ENCODE data around the gene LRRN1.
A peak's percentile ranks its signal among the peaks of the same experiment; 100 is the strongest.

The LRRN1 gene

DNA sequence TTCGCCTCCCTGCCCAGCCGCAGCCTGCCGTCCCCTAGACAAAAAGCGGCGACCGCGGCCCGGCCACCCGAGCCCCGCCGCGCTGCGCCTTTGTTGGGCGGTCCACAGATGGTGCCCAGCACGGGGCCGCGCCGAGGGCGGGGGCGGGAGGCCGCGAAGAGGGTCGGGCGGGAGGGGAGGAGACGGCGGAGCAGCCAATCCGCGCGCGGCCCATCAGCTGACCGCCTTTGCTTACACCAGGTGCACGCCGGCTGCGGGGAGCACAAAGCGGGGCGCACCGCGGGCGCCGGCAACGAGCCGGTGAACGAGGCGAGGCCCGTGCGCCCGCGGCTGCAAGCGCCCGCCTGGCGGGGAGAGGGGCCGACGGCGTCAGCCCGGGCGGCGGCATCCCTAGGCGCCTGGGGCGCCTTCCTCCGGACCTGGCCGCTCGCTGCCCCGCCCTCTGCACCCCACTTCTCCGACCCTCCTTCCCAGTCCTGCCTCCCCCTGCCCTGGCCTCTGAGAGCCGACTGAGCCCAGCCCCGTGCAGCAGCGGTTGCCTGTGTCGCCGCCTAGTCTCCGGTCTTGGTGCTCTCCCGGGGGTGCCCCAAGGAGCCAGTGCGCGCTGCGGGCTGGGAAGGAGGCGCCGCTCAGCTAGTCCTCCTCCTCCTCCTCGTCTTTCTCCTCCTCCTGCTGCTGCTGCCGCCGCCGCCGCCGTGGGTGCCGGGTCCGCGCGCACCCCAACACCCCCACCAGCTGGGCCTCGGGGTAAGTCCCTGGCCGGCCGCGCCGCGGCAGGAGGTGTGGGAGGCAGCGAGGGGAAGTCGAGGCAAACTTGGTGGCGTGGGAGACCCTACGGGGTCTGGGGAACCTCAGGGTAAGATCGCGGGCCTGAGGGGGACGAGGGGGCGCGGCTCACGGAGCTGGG, at the start of gene LRRN1:
TSS of gene LRRN1 (plus strand) at position 259 of the 907 bp plus-strand sequence. CDS start 45,211 bp downstream, outside the sequence.
- peak; percentile 4 for DNase-seq

DNA sequence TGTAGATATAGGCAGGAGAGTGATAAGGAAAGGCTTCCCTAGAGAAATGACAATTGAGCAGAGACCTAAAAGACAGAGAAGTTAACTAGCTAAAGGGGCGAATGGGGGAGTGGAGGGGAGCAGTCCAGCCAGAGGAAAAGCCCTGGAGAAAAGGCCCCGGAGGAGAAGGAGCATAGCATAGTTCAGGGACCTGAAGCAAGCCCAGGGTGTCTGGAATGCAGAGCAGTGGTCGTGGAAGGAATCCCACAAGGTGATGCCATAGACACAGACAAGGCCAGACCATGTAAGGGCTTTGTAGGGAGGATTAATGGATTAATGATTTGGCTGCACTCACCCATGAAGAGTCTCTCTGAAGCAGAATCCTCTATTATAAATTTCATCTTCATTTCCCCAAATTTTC, 45.8 kb upstream of the LRRN1 start:
- no peak for DNase-seq

DNA sequence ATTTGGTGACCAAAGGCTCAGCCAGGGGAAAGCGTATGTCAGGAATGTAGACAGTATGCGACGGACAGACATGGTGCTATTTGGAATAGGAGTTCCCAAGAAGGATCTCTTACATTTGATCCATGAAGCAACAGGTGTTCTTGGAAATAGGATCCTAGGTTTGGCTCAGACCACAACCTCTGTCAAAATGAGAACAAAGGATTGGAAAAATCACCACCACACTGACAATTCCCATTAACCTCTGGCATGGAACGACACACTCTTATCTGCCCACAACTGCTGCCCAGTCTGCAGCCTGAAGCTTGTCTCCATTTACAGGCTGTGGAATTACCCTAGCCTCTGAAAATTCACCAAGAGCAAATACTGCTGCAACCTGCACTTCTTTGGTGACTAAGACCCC, 33.6 kb upstream of the LRRN1 start:
- DNase-seq = no peak

DNA sequence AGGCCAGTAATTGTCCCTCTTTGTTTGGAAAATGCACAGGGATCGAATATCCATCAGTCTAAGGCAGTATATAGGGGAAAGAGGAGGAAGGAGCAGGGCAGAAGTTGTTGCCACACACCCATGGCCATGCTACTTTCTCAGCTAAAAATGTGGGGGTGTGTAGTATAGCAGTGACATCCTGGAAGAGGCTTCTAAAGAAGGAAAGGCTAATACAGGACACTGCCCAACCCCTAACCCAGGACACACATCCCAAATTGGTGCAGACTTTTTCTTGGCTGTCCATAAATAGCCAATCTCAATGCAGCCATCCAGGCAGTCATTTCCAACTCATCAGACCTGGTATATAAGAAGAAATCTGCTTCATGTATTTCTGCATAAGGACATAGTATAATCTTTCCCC, 33.1 kb upstream of the LRRN1 start:
- no peak for DNase-seq

DNA sequence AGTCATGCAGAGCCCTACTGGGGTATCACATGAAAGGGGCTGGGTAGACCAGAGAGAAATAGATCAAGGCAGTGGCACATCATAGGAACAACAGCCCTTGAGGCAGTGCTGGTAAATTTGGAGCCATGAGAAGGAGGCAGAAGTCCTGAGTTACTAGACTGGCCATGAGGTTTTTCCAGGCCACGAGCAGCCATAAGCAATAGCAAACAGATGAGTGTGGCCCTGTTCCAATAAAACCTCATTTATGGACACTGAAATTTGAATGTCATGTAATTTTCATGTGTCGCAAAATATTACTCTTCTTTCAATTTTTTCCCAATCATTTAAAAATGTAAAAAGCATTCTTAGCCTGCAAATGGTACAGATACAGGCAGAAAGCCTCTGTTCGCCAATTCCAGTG, 28.1 kb upstream of the LRRN1 start:
- DNase-seq = no peak

DNA sequence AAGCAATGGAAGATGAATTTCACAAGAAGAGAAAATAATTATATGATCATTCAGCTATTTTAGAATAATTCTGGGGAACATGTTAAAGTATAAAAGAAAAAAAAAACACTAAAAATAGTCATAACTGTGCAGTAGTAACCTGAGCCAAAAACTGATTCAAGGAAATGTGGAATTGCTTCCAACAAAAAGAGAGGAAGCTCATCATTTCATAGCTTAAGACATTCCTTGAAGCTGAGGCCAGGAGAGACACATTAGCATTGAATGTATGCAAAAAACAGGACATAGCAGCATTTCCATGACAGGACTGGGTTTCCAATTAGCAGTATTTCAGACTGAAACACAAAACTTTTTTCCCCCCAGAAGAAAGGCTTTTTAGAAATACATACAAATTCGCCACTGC, 27.7 kb upstream of the LRRN1 start:
- no peak for DNase-seq

DNA sequence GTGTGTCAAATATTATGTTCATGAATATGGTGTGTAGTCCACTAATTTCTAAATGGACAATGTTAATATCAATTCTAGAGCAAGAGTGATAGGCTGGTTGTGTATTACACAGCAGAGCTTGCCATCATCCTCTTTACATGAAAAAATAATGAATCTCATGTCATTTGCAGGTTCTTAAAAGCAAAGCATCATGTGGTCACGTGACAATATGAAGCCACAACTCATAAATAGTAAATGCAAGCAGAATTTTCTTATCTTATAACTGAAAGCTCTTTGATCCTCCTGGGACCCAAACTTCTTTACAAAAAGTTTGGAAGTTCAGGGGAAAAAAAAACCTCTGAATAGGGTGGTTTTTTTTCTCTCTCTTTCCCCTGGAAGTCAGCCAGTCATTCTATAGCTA, 26.9 kb upstream of the LRRN1 start:
- DNase-seq = no peak

DNA sequence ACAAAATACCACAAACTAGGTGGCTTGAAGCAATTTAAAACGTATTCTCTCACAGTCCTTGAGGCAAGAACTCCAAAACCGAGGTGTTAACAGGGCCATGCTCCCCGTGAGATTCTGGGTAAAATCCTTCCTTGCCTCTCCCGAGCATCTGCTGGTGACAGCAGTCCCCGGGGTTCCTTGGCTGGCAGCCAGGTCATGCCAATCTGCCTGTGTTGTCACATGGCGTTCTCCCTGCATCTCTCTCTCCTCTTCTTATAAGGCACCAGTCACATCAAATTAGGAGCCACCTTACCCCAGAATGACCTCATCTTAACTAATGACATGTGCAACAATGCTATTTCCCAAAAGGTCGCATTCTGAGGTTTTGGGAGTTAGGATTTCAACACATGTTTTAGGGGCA, 26.3 kb upstream of the LRRN1 start:
- DNase-seq = no peak

DNA sequence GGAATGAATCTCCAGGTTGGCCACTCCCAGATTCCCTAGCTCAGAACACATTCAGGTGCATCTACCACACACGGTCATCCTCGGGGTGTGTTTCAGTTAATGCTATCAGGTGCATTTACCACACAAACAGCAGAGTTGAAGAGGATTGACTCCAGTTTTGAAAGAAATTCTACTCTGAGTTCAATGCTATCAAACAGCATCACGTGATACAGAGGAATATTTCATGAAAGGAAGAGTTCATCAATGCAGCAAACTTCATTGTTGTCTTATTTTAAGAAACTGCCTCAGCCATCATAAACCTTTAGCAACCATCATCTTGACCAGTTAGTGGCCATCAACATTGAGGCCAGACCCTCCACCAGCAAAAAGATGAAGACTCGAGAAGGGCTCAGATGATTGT, 22.6 kb upstream of the LRRN1 start:
- DNase-seq = no peak

DNA sequence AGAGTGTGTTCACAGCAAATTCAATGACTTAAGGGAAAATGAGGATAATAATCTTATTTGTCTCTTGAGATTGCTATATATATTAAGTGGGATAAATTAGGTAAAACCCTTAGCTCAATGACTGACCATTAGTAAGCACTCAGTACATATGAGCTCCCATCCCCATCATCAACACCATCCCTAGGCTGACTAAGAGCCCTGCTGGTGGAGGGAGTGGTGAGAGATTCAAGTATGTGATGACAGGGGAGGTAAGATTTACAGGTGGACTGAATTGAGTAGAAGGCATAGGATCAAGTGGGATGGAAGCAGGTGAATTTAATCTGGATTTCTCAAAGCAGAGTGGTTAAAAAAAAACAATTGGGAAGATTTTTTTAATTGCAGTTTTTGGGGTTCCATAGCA, 21.0 kb upstream of the LRRN1 start:
- DNase-seq = no peak

DNA sequence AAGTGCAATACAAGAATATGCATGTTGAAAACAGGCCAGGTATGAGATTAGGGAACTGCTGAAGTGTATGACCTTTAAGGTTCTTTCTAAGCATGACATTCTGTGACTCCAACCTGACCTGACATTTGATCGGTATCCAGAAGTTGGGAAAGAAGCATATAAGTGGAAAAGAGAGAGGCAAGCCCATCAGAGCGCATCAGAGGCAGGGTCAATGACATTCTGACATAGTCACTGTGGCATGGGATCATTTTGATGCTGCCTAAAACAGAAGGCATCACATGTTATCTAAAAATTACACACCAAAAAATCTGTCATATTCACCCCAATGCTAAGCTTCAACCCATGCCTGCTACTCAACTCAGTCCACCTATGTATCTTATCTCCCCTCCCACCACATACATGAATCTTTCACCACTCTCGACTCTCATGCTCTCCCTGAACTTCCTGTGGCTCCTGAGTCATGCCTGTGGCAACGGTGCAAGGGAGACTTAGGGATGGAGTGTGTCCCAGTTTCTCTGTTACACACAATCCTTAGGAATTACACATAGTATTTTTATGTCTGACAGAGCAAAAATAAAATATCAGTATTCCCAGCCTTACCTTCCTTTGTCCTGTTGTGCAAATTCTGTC, 20.5 kb upstream of the LRRN1 start:
- DNase-seq = no peak

DNA sequence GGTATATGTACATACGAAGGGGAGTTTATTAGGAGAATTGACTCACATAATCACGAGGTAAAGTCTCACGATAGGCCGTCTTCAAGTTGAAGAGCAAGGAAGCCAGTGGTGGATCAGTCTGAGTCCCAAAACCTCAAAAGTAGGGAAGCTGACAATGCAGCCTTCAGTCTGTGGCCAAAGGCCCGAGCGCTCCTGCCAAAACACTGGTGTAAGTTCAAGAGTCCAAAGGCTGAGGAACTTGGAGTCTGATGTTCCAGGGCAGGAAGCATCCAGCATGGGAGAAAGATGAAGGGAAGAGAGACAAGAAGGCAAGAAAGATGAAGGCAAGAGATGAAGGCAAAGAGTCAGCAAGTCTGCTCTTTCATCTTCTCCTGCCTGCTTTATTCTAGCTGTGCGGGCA, 16.8 kb upstream of the LRRN1 start:
- DNase-seq = no peak

DNA sequence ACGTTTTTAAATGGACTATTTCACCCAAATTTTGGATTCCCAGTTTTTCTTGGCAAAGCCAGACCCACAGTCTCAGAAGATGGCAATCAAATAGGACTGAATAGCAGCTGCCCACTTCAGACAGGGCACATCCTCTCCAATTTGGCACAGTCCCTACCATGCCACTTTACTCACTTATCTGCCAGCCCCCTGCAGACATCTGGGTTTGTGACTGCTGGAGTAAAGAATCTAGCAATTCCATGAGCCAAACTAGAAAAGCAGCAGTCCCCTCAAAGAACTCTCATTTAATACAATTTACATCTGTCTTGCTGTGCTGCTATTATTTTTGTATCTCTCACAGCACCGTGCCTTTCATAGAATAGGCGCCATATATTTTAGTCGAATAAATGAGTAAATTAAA, 16.0 kb upstream of the LRRN1 start:
- no peak for DNase-seq

DNA sequence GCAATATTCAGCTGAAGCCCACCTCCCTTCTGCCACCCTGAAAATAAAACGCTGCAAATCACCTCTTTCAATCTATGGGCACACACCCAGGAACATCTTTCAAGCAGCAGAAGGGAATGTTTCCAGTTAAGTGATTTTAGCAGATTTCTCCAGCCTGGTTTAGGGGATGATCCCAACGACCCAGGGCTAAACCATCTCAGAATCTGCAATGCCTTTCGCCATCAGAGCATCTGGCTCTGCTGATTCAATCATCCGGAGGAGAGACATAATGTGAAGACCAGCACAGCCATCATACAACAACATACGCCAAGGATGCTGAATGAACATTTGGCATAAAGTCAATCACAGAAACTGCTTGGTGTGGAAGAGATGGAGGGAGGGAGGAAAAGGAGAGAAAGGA, 15.5 kb upstream of the LRRN1 start:
- no peak for DNase-seq

DNA sequence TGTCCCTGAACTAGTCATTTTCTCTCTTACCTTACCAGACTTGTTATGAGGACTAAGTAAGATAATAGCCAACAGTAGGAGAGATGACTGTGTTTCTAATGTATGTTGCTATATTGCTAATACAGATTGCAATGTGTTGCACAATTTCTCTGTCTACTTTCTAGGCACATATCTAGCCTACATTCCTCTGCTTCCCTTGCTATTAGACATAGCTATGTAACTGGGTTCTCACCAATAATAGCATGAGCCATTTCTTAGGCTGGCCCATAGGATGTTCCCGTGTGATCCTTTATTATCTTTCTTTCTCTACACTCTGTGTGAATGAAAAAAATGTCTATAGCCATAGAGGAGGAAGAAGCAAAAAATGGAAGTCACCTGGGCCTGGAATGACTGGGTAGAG, 6.8 kb upstream of the LRRN1 start:
- no peak for DNase-seq

DNA sequence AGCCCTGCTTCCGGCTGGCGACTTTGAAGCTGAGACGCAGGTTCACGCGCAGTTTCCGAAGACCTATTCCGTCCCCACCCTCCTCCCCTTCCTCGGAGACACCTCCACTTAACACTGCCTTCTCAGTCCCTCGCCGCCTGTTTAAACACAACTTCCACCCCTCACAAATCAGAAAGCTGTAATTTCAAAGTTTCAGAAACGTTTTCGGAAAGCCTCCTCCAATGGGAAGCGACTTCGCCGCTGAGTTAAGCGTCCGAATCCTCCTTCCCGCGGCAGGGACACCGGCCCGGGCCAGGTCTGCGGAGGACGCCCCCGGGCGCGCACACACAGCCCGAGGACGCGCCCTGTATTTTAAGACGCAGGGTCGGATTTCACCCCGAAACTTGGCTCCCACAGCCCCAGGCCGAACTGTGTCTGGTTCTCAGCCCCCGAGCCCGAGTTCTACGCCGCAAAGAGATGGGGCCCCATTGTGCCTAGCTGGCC, 559 bp upstream of the LRRN1 start:
- DNase-seq = peak; percentile 2

DNA sequence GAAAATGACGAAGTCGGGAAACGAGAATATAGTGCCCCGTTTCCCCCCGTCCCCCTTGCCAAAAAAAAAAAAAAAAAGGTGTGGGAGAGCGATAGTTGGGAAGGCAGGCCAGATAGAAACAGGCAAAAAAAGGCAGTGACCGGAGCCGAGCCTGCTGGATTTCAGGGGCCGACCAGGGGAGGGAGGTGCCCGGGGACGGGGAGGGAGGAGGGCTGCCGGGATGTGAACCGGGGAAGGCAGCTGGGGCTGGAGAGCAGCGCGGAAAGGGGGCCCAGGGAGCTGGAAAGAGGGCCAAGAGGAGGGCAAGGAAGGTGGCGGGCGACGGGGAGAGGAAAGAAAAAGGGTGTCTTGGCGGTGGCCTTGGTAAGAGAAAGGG, 837 bp downstream of the LRRN1 start:
- DNase-seq = no peak

DNA sequence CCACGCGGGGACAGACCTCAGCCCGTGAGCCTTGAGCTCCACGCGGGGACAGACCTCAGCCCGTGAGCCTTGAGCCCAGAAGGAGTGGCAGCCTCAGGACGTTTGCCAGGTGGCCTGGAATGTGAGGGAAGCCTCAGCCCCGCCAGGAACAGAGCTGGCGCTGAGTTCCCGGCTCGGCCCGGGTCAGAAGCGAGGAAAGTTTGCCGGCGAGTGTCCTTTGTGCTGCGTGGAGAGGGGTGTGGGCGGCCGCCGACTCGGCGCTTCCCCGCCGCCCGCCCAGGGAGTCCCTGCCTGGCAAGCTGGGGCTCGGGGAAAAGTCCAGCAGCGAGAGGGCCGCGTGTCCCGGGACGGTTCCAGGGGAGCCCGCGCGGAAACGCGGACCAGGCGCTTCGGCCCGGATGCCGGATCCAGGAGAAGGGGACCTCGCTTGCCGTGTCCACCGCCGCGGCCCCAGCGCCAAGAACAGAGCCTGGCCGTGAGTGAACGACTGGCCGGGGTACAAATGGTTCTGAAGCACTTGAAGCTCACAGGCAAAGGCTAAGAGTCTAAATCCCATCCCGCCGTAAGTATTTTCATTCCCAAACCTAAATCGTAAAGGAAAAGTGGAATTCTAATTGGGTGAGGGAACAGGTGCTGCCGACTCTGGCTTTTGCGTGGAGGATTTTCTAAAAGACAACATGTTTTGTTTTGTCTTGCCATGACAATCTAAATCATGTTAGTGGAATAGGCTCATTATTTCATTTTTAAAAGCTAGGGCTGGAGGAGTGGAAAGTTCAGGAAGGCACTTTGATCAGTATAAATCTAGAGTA, 1.7 kb downstream of the LRRN1 start:
- DNase-seq = no peak

DNA sequence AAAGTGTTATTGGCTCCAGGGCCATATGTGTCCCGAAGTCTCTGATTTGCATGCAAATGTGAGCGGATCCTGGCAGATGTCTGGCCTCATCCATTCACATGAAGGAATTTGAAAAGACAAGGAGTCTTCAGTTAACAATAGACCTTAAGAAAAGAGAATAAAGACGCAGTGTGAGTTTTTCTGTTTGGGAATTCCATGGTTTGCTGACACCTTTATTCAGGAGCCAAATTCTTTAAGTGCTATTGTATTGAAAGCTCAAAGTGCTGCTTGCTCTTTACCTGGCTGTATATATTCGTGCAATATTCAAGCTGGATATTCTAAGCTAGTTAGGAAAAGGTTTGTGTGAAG, 2.2 kb downstream of the LRRN1 start:
- DNase-seq = no peak

DNA sequence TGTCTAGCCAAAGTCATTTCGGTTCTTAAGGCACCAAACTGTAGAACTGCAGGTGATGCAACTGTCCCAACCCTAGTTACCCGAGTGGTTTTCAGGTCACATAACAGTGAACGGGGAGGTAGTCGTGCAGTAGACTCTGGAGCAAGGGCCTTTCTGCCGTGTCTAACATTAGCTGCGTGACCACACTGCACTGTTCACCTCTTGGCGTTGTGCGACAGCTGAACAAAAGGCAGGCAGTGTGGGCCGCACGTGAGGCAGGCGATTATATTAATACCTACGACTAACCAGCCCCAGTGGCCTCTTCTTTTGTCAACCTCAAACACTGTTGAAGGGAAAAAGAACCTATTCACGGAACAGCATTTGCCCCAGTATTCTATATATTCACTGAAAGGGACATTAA, 2.8 kb downstream of the LRRN1 start:
- DNase-seq = no peak

DNA sequence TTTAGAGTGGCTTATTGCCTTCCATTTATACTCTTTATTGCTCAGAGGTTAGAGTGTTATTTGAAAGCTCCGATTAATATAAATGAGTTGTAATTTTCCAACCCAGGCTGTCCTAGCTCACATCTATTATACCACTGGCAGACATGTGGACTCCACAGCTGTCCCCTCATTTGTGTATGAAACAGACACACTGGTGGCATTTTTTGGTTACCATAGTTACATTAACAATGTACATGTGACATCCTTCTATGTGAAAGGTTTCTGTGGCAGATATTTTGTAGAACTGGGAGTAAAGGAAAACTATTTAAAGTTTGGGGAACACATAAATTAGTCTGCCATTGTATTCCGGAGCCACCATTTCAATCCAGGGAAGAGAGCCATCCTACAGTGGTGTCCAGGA, 5.3 kb downstream of the LRRN1 start:
- no peak for DNase-seq

DNA sequence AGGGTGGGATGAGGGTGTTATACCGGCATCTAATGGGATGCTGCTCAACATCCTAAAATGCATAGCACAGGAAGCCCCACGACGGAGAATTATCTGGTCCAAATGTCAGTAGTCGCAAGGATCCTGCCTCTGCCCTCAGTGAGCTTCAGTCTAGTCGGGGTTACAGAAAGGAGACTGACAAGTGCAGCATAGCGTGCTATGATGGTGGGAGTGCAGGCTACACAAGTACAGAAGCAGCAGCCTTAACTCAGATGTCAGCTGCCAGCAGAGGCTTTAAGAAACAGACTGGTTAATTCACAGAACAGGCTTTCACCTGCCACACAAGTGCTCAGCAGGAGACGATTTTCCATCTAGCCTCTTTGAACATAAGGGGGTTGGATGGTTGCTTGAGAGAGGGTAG, 6.9 kb downstream of the LRRN1 start:
- DNase-seq = no peak

DNA sequence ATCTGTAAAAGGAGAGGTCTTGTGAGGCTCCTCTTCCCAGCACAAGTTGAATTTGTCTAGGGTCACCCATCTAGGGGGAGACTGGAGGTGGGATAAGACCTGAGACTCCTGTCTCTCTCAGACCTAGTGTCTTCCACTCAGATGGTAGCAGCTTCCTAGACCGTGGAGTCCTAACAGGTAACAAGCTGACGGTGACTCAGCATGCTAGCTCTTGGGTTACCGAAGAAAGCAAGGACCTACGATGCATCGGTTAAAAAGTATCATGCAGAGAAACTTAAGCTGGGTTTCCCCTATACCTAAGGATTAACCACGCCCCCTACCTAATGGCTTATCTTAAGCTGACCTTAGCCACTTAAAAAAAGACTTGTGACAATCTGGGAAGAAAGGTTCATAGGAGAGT, 7.6 kb downstream of the LRRN1 start:
- DNase-seq = no peak

DNA sequence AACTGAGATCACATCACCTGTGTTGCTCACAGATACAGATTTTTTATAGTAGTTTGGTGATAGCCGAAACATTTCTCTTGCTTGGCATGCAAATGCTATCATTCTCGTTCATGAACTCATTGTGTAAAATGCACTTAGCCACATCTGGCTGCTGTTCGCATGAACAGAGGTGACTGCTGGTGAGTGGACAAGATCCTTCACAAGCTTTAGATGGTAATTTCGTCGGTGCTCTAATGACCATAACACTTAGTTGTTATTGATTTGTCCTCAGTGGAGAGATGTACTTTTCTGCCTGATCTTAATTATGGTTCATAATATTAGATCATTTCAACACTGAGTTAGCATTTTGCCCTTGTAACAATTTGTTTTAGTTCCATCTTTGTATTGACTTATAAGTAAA, 13.8 kb downstream of the LRRN1 start:
- no peak for DNase-seq

Measured in CD4-positive, alpha-beta T cell treated with Interleukin-4 for 4 hours (primary cell).